ENCODE results near the gene ZNF354C.

DNA sequence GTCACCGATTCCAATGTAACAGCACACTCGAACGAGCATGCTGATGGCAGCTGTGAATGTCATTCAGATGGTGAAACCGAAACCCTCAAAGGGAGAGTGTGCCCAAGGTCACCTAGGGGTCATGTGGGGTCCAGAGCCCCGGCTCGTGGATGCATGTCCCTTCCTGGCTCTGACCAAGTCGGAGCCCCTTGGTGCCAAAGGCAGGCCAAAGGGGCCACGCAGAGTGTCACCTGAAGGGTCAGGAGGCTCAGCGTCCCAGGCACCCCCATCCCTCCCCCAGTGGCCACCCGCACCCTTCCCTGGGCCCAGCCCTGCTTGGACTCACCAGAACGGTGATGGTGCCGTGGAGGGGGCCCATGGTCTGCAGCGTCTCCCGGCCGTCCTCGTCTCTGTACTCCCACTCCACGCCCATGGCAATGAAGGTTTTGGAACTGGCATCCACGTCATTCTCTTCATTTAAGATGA, 69.5 kb downstream of the ZNF354C start:
- TF ChIP-seq POLR2AphosphoS5 (IDR thresholded peaks at IDR 0.05): no peak
- TF ChIP-seq, protein P1, sequence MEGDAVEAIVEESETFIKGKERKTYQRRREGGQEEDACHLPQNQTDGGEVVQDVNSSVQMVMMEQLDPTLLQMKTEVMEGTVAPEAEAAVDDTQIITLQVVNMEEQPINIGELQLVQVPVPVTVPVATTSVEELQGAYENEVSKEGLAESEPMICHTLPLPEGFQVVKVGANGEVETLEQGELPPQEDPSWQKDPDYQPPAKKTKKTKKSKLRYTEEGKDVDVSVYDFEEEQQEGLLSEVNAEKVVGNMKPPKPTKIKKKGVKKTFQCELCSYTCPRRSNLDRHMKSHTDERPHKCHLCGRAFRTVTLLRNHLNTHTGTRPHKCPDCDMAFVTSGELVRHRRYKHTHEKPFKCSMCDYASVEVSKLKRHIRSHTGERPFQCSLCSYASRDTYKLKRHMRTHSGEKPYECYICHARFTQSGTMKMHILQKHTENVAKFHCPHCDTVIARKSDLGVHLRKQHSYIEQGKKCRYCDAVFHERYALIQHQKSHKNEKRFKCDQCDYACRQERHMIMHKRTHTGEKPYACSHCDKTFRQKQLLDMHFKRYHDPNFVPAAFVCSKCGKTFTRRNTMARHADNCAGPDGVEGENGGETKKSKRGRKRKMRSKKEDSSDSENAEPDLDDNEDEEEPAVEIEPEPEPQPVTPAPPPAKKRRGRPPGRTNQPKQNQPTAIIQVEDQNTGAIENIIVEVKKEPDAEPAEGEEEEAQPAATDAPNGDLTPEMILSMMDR (IDR thresholded peaks at IDR 0.05): no peak
- no peak for TF ChIP-seq POLR2A (IDR thresholded peaks at IDR 0.05)

Data from suprapubic skin (tissue), 4 donors.